HepG2 (cell line): ENCODE data around the gene TIMM17A. TPM values are rescaled to one million over a fixed set of nuclear protein-coding genes. Genes with fewer than 3 reads are reported as not detected.

ENCODE experiments used
- FOSL2 ChIP-seq: sonication (generic); formaldehyde crosslinking; IDR thresholded peaks from 2 replicates; pipeline ENCODE4 v1.4.0; 2020; ENCODE audit warnings: missing genetic modification reagents
- FOXC1 ChIP-seq: sonication (generic); formaldehyde crosslinking; IDR thresholded peaks from 2 replicates; pipeline ENCODE4 v1.8.0; 2022; ENCODE audit warnings: mild to moderate bottlenecking, missing genetic modification reagents, borderline replicate concordance
- GABPB1 ChIP-seq: IDR thresholded peaks from 2 replicates; pipeline ENCODE4 v1.6.1; 2016; ENCODE audit warnings: mild to moderate bottlenecking, missing genetic modification reagents, moderate library complexity, missing compliant biosample characterization
- KLF16 ChIP-seq, 2 experiments: sonication (generic) in 1 of 2; formaldehyde crosslinking in 1 of 2; IDR thresholded peaks; 2 replicates each; pipeline versions ENCODE4 v1.6.1 to v1.8.0; 2016 to 2023; ENCODE audit warnings: missing genetic modification reagents in 2 of 2, missing compliant biosample characterization in 1 of 2
- NCOA5 ChIP-seq: sonication (generic); formaldehyde crosslinking; IDR thresholded peaks from 2 replicates; pipeline ENCODE4 v1.4.0; 2020; ENCODE audit warnings: missing genetic modification reagents
- SP1 ChIP-seq, 2 experiments: fragments of 450-650 bp in 1 of 2; sonication (generic) in 1 of 2; formaldehyde crosslinking in 1 of 2; IDR thresholded peaks; 2 replicates each; pipeline versions ENCODE4 v1.4.0 to v1.6.1; 2016 to 2020; ENCODE audit warnings: missing genetic modification reagents in 1 of 2
- SP2 ChIP-seq: sonication (generic); formaldehyde crosslinking; IDR thresholded peaks from 2 replicates; pipeline ENCODE4 v1.5.1; 2020; ENCODE audit warnings: mild to moderate bottlenecking, missing genetic modification reagents
- TMF1 ChIP-seq: sonication (generic); formaldehyde crosslinking; IDR thresholded peaks from 2 replicates; pipeline ENCODE4 v1.8.1; 2022; ENCODE audit warnings: low read depth, missing genetic modification reagents
- ZFP82 ChIP-seq: sonication (generic); formaldehyde crosslinking; IDR thresholded peaks from 2 replicates; pipeline ENCODE4 v1.5.1; 2020; ENCODE audit warnings: mild to moderate bottlenecking, missing genetic modification reagents, borderline replicate concordance
- ZNF235 ChIP-seq: sonication (generic); formaldehyde crosslinking; IDR thresholded peaks from 2 replicates; pipeline ENCODE4 v1.8.1; 2023; ENCODE audit warnings: mild to moderate bottlenecking, missing genetic modification reagents, borderline replicate concordance
- ZNF326 ChIP-seq: sonication (generic); formaldehyde crosslinking; IDR thresholded peaks from 2 replicates; pipeline ENCODE4 v1.4.0; 2020; ENCODE audit warnings: missing genetic modification reagents, borderline replicate concordance
- ZNF709 ChIP-seq: sonication (generic); formaldehyde crosslinking; IDR thresholded peaks from 2 replicates; pipeline ENCODE4 v1.5.0; 2020; ENCODE audit warnings: mild to moderate bottlenecking, missing genetic modification reagents
- polyA plus RNA-seq, 8 experiments: library from polyadenylated mRNA; depleted of rRNA in 3 of 8; stranded (reverse) in 7 of 8; unstranded in 1 of 8; fragments of >200 nt; fragmentation: Illumina TruSeq in 4 of 8; extraction: Trizol in 4 of 8; gene quantifications; 2 replicates each; pipeline versions ENCODE4 v1.2.1 to v1.2.3, GENCODE V29; 2011 to 2016; ENCODE audit warnings: low read depth in 4 of 8, missing spikeins in 1 of 8, mixed read lengths in 1 of 8; ENCODE audit not compliant: insufficient read depth in 1 of 8
- total RNA-seq, 5 experiments: library from RNA; depleted of rRNA; stranded (reverse); fragments of >200 nt; fragmentation: Illumina TruSeq; extraction: Trizol; gene quantifications; 2 replicates each; pipeline ENCODE4 v1.2.3, GENCODE V29; 2016; ENCODE audit warnings: low read depth in 1 of 5
- TF ChIP-seq, protein P1 (sequence below): sonication (generic); formaldehyde crosslinking; IDR thresholded peaks from 2 replicates; pipeline ENCODE4 v1.5.0; 2020; ENCODE audit warnings: mild to moderate bottlenecking, missing genetic modification reagents, borderline replicate concordance
- TF ChIP-seq, protein P2 (sequence below): sonication (generic); formaldehyde crosslinking; IDR thresholded peaks from 2 replicates; pipeline ENCODE4 v1.5.0; 2020; ENCODE audit warnings: missing genetic modification reagents
- TF ChIP-seq, protein P3 (sequence below): sonication (generic); formaldehyde crosslinking; IDR thresholded peaks from 2 replicates; pipeline ENCODE4 v1.4.0; 2020; ENCODE audit warnings: mild to moderate bottlenecking, missing genetic modification reagents
- TF ChIP-seq, protein P4 (sequence below): sonication (generic); formaldehyde crosslinking; IDR thresholded peaks from 2 replicates; pipeline ENCODE4 v1.8.1; 2023; ENCODE audit warnings: mild to moderate bottlenecking, moderate library complexity, missing genetic modification reagents

The TIMM17A gene
- total and polyA plus RNA-seq, 2 of the 13 experiments (the other 11 are each of a cell fraction or from before 2014, with no cell fraction given), result 50.8 to 97.8 TPM

DNA sequence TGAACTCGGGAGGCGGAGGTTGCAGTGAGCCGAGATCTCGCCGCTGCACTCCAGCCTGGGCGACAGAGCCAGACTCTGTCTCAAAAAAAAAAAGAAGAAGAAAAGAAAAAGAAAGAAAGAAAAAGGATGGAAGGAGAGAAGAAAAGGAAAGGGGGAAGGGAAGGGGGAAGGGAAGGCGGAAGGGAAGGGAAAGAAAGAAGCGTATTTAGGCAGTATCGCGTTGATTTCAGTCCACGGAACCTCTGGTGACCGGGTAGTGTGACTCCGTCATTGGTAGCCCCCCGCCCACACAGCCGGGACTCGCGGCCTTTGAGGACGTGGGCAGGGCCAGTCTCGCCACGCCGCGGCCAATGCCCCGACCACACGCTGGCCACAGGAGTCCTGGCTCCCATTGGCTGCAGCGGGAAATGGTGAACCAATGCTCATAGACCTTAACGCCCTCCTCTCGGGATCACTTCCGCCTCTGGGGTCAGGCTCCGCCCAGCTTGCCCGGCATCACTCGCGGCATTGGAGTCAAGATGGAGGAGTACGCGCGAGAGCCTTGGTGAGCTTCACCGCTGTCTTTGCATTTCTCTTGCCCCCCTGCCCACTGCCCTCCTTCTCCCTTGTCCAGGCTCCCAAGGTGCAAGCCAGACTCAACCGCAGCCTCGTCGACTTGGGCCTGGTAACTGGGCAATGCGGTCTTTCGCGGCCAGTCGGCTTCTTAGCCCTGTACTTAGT, at the start of gene TIMM17A (continued):
- TF ChIP-seq, protein P1, sequence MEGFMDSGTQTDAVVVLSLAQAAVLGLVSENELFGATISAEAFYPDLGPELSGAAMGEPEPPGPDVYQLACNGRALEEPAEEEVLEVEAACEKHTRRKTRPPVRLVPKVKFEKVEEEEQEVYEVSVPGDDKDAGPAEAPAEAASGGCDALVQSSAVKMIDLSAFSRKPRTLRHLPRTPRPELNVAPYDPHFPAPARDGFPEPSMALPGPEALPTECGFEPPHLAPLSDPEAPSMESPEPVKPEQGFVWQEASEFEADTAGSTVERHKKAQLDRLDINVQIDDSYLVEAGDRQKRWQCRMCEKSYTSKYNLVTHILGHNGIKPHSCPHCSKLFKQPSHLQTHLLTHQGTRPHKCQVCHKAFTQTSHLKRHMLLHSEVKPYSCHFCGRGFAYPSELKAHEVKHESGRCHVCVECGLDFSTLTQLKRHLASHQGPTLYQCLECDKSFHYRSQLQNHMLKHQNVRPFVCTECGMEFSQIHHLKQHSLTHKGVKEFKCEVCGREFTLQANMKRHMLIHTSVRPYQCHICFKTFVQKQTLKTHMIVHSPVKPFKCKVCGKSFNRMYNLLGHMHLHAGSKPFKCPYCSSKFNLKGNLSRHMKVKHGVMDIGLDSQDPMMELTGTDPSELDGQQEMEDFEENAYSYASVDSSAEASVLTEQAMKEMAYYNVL, result peak; percentile 96
- TF ChIP-seq ZNF326 (CRISPR knock-in tag) (no peak), ZNF235 (CRISPR knock-in tag) (0 out of 2 replicates have a peak, but pooled peaks have one; percentile 59), KLF16 (CRISPR knock-in tag; IDR thresholded peaks at IDR 0.05) (peak in 1 of 2 experiments; percentile 72; a peak in 2 of 4 replicates), NCOA5 (CRISPR knock-in tag) (no peak), FOSL2 (CRISPR knock-in tag) (peak; percentile 27; the same call in 1 of the 2 replicates), FOXC1 (CRISPR knock-in tag) (peak; percentile 86; the same call in 1 of the 2 replicates), ZNF709 (CRISPR knock-in tag) (peak; percentile 52), SP2 (CRISPR knock-in tag) (peak; percentile 90), ZFP82 (CRISPR knock-in tag) (no peak), GABPB1 (peak; percentile 98), SP1 (IDR thresholded peaks at IDR 0.05) (no peak), SP1 (CRISPR knock-in tag; IDR thresholded peaks at IDR 0.05) (peak; percentile 94), TMF1 (CRISPR knock-in tag) (0 out of 2 replicates have a peak, but pooled peaks have one; percentile 11)
- TF ChIP-seq, protein P2, sequence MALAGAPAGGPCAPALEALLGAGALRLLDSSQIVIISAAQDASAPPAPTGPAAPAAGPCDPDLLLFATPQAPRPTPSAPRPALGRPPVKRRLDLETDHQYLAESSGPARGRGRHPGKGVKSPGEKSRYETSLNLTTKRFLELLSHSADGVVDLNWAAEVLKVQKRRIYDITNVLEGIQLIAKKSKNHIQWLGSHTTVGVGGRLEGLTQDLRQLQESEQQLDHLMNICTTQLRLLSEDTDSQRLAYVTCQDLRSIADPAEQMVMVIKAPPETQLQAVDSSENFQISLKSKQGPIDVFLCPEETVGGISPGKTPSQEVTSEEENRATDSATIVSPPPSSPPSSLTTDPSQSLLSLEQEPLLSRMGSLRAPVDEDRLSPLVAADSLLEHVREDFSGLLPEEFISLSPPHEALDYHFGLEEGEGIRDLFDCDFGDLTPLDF (CRISPR knock-in tag), result 0 out of 2 replicates have a peak, but pooled peaks have one; percentile 34
- TF ChIP-seq, protein P3, sequence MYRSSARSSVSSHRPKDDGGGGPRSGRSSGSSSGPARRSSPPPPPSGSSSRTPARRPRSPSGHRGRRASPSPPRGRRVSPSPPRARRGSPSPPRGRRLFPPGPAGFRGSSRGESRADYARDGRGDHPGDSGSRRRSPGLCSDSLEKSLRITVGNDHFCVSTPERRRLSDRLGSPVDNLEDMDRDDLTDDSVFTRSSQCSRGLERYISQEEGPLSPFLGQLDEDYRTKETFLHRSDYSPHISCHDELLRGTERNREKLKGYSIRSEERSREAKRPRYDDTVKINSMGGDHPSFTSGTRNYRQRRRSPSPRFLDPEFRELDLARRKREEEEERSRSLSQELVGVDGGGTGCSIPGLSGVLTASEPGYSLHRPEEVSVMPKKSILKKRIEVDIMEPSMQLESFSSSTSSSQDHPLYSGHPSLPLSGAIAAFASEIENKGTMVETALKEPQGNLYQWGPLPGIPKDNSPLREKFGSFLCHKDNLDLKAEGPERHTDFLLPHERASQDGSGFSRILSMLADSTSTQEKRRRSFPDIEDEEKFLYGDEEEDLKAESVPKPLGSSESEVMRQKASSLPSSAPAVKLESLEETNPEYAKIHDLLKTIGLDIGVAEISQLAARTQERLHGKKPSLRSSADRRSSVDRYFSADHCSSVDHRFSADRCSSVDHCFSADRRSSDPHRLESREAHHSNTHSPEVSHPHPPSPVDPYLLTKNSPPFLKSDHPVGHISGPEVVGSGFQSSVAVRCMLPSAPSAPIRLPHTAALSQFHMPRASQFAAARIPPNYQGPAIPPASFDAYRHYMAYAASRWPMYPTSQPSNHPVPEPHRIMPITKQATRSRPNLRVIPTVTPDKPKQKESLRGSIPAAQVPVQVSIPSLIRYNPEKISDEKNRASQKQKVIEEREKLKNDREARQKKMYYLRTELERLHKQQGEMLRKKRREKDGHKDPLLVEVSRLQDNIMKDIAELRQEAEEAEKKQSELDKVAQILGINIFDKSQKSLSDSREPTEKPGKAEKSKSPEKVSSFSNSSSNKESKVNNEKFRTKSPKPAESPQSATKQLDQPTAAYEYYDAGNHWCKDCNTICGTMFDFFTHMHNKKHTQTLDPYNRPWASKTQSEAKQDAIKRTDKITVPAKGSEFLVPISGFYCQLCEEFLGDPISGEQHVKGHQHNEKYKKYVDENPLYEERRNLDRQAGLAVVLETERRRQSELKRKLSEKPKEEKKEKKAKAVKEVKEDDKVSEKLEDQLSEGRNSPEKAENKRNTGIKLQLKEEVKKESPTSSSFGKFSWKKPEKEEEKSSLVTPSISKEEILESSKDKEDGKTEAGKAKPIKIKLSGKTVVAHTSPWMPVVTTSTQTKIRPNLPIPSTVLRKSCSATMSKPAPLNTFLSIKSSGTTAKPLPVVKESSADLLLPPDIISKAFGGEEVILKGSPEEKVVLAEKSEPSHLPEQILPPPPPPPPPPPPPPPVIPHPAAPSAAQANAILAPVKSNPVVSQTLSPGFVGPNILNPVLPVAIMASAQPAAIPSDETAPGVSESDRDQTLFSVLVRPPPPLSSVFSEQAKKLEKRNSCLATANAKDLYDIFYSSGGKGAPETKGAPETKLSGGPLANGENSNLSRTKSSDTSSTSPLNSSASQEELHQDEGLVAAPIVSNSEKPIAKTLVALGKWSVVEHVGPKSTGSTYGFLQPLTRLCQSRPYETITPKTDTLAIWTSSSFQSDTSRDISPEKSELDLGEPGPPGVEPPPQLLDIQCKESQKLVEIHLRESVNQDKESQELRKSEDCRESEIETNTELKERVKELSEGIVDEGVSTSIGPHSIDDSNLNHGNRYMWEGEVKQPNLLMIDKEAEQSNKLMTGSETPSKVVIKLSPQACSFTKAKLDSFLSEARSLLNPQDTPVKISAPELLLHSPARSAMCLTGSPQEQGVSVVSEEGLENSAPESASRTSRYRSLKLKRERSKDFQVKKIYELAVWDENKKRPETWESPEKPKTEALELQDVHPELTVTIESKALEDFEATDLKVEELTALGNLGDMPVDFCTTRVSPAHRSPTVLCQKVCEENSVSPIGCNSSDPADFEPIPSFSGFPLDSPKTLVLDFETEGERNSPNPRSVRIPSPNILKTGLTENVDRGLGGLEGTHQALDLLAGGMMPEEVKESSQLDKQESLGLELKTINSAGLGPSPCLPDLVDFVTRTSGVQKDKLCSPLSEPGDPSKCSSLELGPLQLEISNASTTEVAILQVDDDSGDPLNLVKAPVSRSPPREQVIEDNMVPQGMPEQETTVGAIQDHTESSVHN (CRISPR knock-in tag), result no peak
- TF ChIP-seq, protein P4, sequence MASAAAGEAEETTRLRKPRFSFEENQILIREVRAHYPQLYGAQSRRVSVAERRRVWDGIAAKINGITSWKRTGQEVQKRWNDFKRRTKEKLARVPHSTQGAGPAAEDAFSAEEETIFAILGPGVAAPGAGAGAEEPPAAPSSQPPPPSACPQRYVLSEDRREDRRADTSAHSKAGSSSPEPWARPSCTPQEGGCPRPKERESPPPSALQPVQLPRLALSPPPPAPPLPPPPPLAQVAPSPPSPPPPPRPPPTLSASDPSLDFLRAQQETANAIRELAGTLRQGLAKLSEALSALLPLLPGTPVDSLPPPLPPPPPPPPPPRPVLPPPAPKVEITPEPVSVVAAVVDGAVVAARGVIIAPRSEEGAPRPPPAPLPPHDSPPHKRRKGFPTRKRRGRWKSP, result 0 out of 2 replicates have a peak, but pooled peaks have one; percentile 10
